HTR-8/SVneo (cell line): ENCODE data around the gene SLC35F3.
"Not testable (repeated sequence)": the region's sequence is repeated elsewhere in the genome, so short reads cannot be mapped to it uniquely, and the experiment has no call there.

ENCODE experiments used
- DNase-seq: peaks from one replicate; pipeline ENCODE4 v3.0.0; 2011; ENCODE audit warnings: low spot score, mixed read lengths; ENCODE audit not compliant: insufficient read length
- FAIRE-seq: peaks from 2 replicates; lab custom pipeline; 2011; peaks lifted over from hg19 to GRCh38; lab: Jason Lieb, UNC

Gene SLC35F3

GRCh38 chr1:234296496-234296895 is 392.0 kb downstream of the SLC35F3 start:
- FAIRE-seq (no peak), DNase-seq (no peak)

GRCh38 chr1:234297668-234298067 is 393.2 kb downstream of the SLC35F3 start:
- DNase-seq (no peak), FAIRE-seq (no peak)

- FAIRE-seq (no peak), DNase-seq (no peak)
Observed at GRCh38 chr1:234300096-234300495, 395.6 kb downstream of the SLC35F3 start.

GRCh38 chr1:234301663-234302062 is 397.2 kb downstream of the SLC35F3 start:
- not testable (repeated sequence) for FAIRE-seq

GRCh38 chr1:234302354-234302962 is 398.0 kb downstream of the SLC35F3 start:
- no peak for FAIRE-seq
- DNase-seq = no peak

More at GRCh38 chr1:234301663-234302062, 397.2 kb downstream of the SLC35F3 start:
- not testable (repeated sequence) for DNase-seq

GRCh38 chr1:234303231-234303630 is 398.8 kb downstream of the SLC35F3 start:
- FAIRE-seq (no peak), DNase-seq (no peak)

GRCh38 chr1:234307726-234308125 is 403.2 kb downstream of the SLC35F3 start:
- FAIRE-seq (no peak), DNase-seq (no peak)

- no peak for FAIRE-seq
Observed at GRCh38 chr1:234309243-234309597, 404.7 kb downstream of the SLC35F3 start.

GRCh38 chr1:234309598-234310459 is 405.4 kb downstream of the SLC35F3 start:
- FAIRE-seq (no peak), DNase-seq (peak; percentile 81)

More at GRCh38 chr1:234309243-234309597, 404.7 kb downstream of the SLC35F3 start:
- DNase-seq = no peak

- FAIRE-seq (no peak), DNase-seq (no peak)
Observed at GRCh38 chr1:234310460-234310817, 406.0 kb downstream of the SLC35F3 start.

- DNase-seq (no peak), FAIRE-seq (no peak)
Observed at GRCh38 chr1:234311414-234311813, 406.9 kb downstream of the SLC35F3 start.

- FAIRE-seq (no peak), DNase-seq (no peak)
Observed at GRCh38 chr1:234313171-234313570, 408.7 kb downstream of the SLC35F3 start.

- no peak for FAIRE-seq
- peak; percentile 41 for DNase-seq
Observed at GRCh38 chr1:234315091-234315541, 410.6 kb downstream of the SLC35F3 start.

GRCh38 chr1:234315588-234315987 is 411.1 kb downstream of the SLC35F3 start:
- DNase-seq (no peak), FAIRE-seq (no peak)

GRCh38 chr1:234316486-234316885 is 412.0 kb downstream of the SLC35F3 start:
- no peak for DNase-seq
- FAIRE-seq = no peak

GRCh38 chr1:234316937-234317336 is 412.5 kb downstream of the SLC35F3 start:
- FAIRE-seq (no peak), DNase-seq (no peak)

GRCh38 chr1:234320069-234320468 is 415.6 kb downstream of the SLC35F3 start:
- peak; percentile 48 for FAIRE-seq
- DNase-seq = no peak

- no peak for FAIRE-seq
- no peak for DNase-seq
Observed at GRCh38 chr1:234320549-234320948, 416.1 kb downstream of the SLC35F3 start.

GRCh38 chr1:234321231-234321630 is 416.8 kb downstream of the SLC35F3 start:
- no peak for FAIRE-seq
- DNase-seq = no peak

- no peak for FAIRE-seq
- DNase-seq = no peak
Observed at GRCh38 chr1:234322097-234322496, 417.6 kb downstream of the SLC35F3 start.

- no peak for FAIRE-seq
- DNase-seq = no peak
Observed at GRCh38 chr1:234322979-234323378, 418.5 kb downstream of the SLC35F3 start.
